Calu3 (cell line): ENCODE measurements around the gene KCND2. TPM values are rescaled to one million over a fixed set of nuclear protein-coding genes. Genes with fewer than 3 reads are reported as not detected.

ENCODE experiments used
- BruUV-seq: library from RNA; stranded (reverse); fragments of 400-500 nt; replicated peaks from 2 replicates; lab custom pipeline; 2021; lab: Mats Ljungman, UMichigan
- CTCF ChIA-PET: fragments of 300-600 bp; sonication (Branson Sonifier 250); formaldehyde crosslinking; loops from one replicate; lab custom pipeline; 2022; ENCODE audit warnings: antibody characterized with exemption; lab: Charles Lee
- DNase-seq: peaks from one replicate; pipeline ENCODE4 v3.0.0; 2022
- H3K27ac Mint-ChIP-seq: one replicate; pipeline ENCODE4 v1.8.0; 2022; ENCODE audit warnings: mixed read lengths; ENCODE audit not compliant: unreplicated experiment
- H3K27me3 Mint-ChIP-seq: one replicate; pipeline ENCODE4 v1.8.0; 2022; ENCODE audit warnings: mixed read lengths; ENCODE audit not compliant: unreplicated experiment
- H3K36me3 Mint-ChIP-seq: one replicate; pipeline ENCODE4 v1.8.0; 2022; ENCODE audit warnings: mild to moderate bottlenecking, moderate library complexity, mixed read lengths; ENCODE audit not compliant: insufficient read depth, unreplicated experiment
- H3K4me1 Mint-ChIP-seq: one replicate; pipeline ENCODE4 v1.8.0; 2022; ENCODE audit warnings: mild to moderate bottlenecking, low read depth, mixed read lengths; ENCODE audit not compliant: unreplicated experiment
- H3K4me3 Mint-ChIP-seq: one replicate; pipeline ENCODE4 v1.8.0; 2022; ENCODE audit warnings: mild to moderate bottlenecking, low read depth, moderate library complexity, mixed read lengths; ENCODE audit not compliant: unreplicated experiment
- H3K9me3 Mint-ChIP-seq: one replicate; pipeline ENCODE4 v1.8.0; 2022; ENCODE audit warnings: low read depth, mixed read lengths; ENCODE audit not compliant: unreplicated experiment
- intact Hi-C: fragments of 100-400 bp; cut with micrococcal nuclease; formaldehyde crosslinking; loops from one replicate; pipeline ENCODE4 v1.10.0; 2022; ENCODE audit not compliant: unreplicated experiment
- total RNA-seq: library from RNA; stranded (reverse); gene quantifications from 2 replicates; pipeline ENCODE4 v1.2.3, GENCODE V29; 2022
- TF ChIP-seq, protein P1 (sequence below): fragments of 200-600 bp; IDR thresholded peaks from one replicate; pipeline ENCODE4 v1.8.0; 2022; ENCODE audit warnings: antibody characterized with exemption; ENCODE audit not compliant: unreplicated experiment

The KCND2 gene
- total RNA-seq, 1 experiment from 2014 or later, result 1.2 TPM

DNA sequence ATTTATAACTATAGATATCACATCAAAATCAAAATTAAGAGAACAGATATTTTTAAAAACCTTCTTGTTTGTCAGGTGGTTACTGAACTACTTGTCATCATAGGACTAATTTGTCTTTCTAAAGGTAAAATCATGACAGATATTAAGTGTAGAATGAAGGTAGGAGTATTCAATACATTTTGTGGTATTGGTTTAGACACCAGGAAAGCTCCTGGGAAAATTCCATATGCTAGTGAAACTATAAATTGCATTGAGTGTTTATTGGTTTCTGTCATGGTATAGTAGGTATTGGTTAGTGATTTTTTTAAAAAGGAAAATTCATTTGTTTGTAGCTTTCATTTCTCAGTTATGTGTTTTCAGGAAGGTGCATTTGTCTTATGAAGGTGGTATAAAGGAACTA lies 132.7 kb downstream of the KCND2 start:
- Mint-ChIP-seq H3K27ac (no peak overlapping the region), H3K4me1 (peaks cover 42% of the 10 kb centered on the region), H3K9me3 (no peaks in the 10 kb centered on the region), H3K36me3 (peaks cover 4% of the 10 kb centered on the region), H3K27me3 (no peaks in the 10 kb centered on the region), H3K4me3 (no peak overlapping the region)
- TF ChIP-seq, protein P1, sequence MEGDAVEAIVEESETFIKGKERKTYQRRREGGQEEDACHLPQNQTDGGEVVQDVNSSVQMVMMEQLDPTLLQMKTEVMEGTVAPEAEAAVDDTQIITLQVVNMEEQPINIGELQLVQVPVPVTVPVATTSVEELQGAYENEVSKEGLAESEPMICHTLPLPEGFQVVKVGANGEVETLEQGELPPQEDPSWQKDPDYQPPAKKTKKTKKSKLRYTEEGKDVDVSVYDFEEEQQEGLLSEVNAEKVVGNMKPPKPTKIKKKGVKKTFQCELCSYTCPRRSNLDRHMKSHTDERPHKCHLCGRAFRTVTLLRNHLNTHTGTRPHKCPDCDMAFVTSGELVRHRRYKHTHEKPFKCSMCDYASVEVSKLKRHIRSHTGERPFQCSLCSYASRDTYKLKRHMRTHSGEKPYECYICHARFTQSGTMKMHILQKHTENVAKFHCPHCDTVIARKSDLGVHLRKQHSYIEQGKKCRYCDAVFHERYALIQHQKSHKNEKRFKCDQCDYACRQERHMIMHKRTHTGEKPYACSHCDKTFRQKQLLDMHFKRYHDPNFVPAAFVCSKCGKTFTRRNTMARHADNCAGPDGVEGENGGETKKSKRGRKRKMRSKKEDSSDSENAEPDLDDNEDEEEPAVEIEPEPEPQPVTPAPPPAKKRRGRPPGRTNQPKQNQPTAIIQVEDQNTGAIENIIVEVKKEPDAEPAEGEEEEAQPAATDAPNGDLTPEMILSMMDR, result no peak
- CTCF ChIA-PET, result no interaction called here
- BruUV-seq, result no TSS peak
- DNase-seq, result no peak
- intact Hi-C loops, result no loop called here

DNA sequence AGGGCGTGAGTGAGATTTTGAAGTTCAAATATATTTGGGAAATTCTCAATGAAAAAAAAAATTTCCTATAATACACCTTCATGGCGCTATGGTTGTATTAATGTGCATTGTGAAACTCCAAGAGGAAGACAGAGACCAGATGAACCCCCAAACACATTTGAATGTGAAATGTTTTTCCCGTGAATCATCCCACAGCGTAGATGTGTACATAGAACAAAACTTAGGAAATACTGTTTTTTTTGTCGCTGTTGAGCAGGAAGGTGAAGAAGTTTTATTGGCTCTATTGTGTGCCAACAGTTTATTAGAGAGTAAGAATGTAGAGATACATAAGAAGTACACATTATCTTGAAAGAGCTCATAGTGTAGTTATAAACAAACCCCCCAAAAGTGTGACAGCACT lies 134.0 kb downstream of the KCND2 start:
- BruUV-seq, result no TSS peak
- peaks cover 28% of the 10 kb centered on the region for H3K4me1 Mint-ChIP-seq
- H3K27ac Mint-ChIP-seq, result no peak overlapping the region
- intact Hi-C loops, result no loop called here
- no peaks in the 10 kb centered on the region for H3K27me3 Mint-ChIP-seq
- H3K36me3 Mint-ChIP-seq, result peaks cover 4% of the 10 kb centered on the region
- TF ChIP-seq, protein P1, result no peak
- CTCF ChIA-PET, result interaction anchor here (0.6 kb wide), 1 partner anchor 468 kb away, joined by 3 read pairs; no protein-coding TSS in a partner anchor
- no peak overlapping the region for H3K4me3 Mint-ChIP-seq
- H3K9me3 Mint-ChIP-seq, result no peaks in the 10 kb centered on the region
- no peak for DNase-seq

DNA sequence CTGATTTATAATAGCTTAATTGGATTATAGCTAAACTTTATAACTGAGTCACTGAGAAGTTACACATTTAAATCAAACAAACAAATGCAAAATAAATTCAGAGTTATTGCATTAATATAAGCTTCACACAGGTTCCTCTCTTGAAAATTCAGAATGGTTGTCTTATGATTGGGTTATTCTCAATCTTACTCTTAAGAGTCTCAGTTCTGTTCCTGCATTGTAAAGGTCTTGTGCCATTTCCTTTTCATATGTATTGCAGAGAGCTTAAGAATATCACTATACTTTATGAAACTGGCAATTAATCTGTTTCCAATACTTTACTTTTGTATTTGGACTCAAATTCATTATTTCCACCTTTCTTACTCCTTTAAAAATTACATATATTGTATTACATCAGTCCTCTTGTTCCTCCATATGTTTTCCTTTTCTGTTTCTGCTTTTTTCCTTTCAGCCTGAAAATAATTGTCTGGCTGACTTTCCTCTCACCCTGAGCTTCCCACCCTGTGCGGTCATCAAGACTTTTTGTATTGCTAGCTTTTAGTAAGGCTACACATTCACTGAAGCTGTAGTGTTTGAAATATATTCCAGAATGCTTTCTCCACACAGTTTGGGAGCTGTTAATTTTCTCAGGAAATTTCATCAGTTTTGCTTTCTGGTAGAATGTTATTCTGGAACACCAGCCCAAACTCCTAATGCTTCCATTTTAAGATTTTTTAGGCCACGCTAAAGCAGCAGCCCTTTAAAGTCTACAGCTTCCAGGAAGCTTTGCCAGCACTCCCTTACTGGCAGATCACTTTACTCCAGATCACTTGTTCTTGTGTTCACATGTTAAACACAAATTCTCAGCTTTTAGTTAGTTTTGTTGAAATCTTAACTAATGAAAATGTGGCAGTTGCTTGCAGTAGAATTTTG lies 139.4 kb downstream of the KCND2 start:
- intact Hi-C loops, result no loop called here
- Mint-ChIP-seq H3K9me3 (no peaks in the 10 kb centered on the region), H3K4me3 (no peak overlapping the region), H3K27ac (no peak overlapping the region), H3K27me3 (no peaks in the 10 kb centered on the region), H3K4me1 (peaks cover under 1% of the 10 kb centered on the region), H3K36me3 (no peaks in the 10 kb centered on the region)
- TF ChIP-seq, protein P1, result no peak
- no peak for DNase-seq
- BruUV-seq, result no TSS peak
- CTCF ChIA-PET, result interaction anchor here (0.7 kb wide), 1 partner anchor 318 kb away, joined by 4 read pairs; no protein-coding TSS in a partner anchor

DNA sequence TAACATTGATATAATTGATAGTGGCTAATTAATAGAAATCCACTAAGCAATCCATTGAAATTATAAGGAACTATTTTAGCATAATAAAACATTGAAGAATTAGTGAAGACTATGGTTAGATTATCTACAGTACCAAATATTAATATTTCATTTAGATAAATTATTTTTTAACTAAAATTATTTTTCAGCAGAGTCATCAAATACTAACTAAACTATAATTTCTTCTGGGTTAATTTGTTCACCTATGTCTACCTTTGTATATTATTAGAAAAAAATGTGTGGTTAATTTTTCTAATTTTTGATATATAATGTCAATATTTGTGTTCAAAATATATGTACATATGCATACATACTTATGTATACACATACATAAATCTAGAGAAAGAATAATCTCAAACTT lies 140.2 kb downstream of the KCND2 start:
- DNase-seq, result no peak
- Mint-ChIP-seq H3K36me3 (no peaks in the 10 kb centered on the region), H3K4me1 (no peaks in the 10 kb centered on the region), H3K27ac (no peak overlapping the region), H3K9me3 (no peaks in the 10 kb centered on the region), H3K27me3 (no peaks in the 10 kb centered on the region), H3K4me3 (no peak overlapping the region)
- intact Hi-C loops, result no loop called here
- CTCF ChIA-PET, result no interaction called here
- BruUV-seq, result no TSS peak
- TF ChIP-seq, protein P1, result no peak
